HG03571 (cell line): ENCODE measurements around the gene MRPS5.
"Not testable (repeated sequence)": the region's sequence is repeated elsewhere in the genome, so short reads cannot be mapped to it uniquely, and the experiment has no call there.

ENCODE experiments used
- ATAC-seq: cut with Tn5 transposase; IDR thresholded peaks from one replicate; pipeline ENCODE4 v1.9.1; 2021; ENCODE audit not compliant: unreplicated experiment

MRPS5 gene

DNA sequence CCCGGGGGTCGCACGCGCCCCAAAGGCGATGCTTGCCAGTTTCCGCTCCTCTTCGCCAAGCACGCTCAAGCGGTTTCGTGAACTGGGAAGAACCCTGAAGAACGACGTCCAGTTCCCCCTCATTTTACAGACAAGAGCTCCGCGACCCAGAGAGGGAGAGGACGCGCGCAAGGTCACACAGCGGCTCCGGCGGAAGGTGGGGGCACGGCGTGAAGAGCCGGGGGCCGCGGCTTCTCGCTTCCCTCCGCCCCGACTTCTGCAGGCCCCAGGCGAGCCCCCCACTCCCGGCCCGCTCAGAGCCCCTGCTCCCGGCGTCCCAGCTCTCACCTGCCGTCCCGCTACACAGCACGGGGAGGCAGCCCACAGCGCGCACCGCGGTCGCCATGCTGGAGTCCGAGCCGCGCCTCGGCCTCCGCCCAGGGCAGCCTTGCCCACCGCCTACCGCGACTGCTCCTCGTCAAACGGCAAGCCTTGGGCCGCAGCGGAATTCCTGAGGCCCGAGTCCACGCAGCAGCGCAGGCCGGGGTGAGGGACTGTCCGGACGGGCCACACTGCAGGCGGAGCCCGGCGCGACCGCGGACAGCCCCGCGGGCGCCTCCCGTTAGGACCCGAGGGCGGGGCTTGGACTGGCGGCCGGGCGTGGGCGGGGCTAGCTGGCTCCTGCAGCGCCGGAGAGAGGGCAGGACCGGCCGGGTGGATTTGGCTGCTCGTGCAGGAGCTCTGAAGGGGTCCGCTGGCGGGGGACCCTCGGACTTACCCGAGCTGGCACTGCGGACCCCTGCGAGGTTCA lies at the start of gene MRPS5:
Gene MRPS5, minus strand, starts transcription at position 402 of the 790 bp plus-strand sequence. Its CDS starts 17 bp downstream, at position 385.
- ATAC-seq = peak; percentile 93

DNA sequence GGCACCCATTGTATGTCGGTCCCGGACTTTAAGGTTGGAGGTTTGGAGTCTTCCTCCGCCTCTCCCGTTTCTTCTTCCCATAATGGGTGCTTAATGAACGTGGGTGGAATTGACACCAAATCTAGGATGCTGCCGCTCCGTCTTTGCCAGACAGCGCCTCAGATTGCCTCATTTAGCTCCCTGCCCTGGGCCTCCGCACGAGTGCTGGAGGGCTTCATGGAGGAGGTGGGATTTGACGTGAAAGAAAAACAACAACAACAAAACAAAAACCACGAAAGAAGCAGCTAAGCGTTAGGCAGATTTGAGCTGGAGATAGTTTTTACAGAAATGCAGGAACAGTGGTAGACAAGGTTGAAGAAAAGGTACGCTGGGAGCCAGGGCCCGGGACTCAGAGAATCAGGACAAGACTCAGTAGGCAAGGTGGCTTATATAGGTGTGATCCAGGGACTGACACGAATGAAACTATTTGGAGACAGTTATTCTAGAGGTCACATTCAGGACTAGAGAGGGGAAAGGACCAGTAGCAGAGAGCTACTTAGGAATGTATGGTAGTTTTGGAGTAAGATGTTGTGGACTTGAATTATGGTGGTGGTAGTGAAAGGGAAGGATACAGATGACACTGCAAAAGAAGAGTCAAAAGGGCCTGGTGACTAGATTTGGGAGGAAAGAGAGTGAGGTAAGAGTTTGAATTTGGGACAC lies 44.6 kb upstream of the MRPS5 start:
- no peak for ATAC-seq

- peak; percentile 89 for ATAC-seq
Measured at GRCh38 chr2:95165371-95166064, 43.9 kb upstream of the MRPS5 start, which contains the start of gene ZNF2. Gene ZNF2, plus strand, starts transcription at chr2:95165809. Its CDS starts 10,418 bp downstream, at chr2:95176227.

DNA sequence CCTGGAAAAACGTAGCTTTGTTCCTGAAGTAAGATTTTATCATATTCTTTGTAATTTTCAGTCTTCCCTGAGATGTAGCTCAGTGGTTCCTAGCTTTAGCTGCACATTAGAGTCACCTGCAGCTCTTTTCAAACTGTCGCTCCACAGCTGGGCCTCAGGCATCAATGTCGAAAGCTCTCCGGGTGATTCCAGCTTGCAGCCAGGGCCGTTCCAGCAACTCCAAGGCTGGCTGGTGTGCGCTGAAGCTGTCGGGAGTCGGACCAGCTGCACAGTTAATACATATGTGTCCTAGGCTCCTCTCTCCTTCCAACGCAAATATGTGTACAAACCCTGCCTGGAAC lies 43.4 kb upstream of the MRPS5 start:
- ATAC-seq = peak; percentile 4

DNA sequence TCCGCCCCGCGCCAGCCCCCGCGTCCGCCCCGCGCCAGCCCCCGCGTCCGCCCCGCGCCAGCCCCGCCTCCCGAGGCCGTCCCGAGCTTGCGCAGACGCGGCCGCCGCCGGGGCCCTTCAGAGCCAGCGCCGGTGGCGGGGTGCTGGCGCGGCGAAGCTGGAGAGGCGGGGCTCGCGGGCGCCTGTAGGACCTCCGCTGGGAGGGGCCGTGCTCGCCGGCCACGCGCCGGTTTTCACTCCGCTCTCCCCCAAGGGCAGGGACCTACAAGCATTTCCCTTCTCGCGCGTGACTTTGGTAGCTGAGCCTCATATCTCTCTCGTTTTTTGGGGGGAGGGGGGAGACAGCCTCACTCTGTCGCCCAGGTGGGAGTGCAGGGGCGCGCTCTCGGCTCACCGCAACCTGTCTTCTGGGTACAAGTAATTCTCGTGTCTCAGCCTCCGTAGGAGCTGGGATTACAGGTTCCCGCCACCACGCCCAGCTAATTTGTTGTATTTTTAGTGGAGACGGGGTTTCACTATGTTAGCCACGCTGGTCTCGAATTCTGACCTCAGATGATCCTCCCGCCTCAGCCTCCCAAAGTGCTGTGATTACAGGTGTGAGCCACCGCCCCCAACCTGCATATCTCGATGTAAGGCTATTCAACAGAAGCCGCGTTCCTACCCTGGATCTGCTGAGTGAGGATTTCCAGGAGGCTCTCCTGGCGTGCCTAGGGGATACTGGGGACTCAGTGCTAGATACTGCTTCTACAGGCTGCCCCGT lies 38.3 kb upstream of the MRPS5 start, which contains the start of gene ZNF514:
Gene ZNF514, minus strand, starts transcription at position 159 of the 760 bp plus-strand sequence. CDS start 6,595 bp downstream, outside the sequence.
- peak; percentile 88 for ATAC-seq

DNA sequence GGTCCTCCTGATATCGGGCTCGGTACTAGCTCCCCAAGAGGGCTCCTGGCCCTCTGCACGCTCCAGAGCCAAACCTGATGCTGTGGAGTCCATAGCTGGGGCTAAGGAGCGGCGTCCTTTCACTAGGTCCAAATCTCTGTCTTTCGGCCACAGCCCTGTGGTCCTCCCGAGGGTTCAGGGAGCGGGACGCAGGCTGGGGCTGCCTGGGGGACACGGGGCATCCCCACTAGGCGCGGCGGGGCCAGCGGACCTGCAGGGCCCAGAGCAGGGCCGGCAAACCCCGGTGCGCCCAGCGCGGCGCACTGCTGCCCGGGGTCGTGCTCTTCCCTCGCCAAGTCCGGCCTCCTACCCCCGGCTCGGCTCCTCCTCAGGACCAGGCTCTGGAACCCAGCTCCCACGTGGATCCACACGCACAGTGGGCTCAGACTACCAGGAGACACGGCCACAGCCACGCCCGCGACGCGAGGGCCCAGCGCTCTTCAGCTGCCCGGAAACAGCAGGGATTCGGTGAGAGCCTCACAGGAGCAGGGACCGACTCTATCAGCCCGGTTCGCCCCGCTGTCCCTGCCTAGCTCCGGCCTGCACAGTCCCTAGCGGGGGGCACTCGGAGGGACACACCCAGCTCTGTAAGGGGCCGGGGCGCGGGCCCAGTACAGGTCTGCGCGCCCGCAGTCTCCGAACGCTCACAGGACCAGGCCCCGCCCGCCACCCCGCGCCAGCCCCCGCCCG lies 37.4 kb upstream of the MRPS5 start:
- ATAC-seq = peak; percentile 44

DNA sequence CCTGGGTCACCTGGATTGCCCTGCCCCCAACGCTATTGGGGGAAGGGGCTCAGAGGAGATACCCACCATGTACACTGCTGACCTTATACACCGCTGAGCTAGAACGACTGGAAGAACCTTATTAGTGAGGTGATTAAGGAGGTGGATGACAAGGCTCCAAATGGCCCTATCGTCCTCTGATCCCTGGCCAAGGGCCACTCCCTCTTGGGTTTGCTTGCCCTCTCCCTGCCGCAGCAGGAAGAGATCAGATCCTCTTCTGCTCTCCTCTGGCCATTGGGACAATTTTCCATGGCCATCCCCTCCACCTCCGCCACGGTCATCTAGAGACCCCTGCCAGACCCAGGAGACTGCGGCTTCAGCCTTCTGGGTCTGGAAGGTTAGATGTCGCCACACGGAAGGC lies 36.8 kb upstream of the MRPS5 start:
- no peak for ATAC-seq

DNA sequence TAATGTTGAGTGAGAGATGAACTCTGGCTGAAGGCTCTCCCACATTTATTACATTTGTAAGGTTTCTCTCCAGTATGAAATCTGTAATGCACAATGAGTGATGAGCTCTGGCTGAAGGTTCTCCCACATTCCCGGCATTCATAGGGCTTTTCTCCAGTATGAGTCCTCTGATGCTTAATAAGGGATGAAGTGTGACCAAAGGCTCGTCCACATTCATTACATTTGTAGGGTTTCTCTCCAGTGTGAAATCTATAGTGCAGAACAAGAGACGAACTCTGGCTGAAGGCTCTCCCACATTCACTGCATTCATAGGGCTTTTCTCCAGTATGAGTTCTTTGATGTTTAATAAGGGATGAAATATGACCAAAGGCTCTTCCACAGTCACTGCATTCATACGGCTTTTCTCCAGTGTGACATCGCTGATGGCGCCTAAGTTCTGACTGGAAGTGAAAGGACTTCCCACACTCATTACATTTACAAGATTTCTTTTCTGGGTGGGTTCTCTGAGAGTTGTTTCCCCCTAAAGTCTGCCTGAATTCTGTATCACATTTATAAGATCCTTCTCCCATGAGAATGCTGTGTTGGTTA lies 27.9 kb upstream of the MRPS5 start:
- ATAC-seq = no peak

GRCh38 chr2:95143838-95144237 lies 22.2 kb upstream of the MRPS5 start:
- ATAC-seq = no peak

GRCh38 chr2:95138702-95139101 lies 17.1 kb upstream of the MRPS5 start:
- no peak for ATAC-seq

DNA sequence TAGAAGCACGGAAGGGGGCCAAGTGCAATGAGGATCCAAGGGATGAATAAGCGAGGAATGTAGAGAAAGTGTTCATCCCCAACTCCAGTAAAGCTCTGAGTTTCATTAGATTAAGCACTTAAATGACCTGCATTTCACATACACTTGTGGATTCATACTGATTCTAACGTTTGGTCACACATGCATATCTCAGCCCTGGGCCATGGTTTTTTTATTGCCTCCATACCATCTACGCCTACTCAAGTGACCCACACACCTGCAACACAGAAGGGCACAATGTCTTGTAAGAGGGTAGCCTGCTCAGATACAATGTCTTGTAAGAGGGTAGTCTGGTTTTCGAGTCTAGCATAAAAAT lies 566 bp upstream of the MRPS5 start:
- ATAC-seq = peak; percentile 2

DNA sequence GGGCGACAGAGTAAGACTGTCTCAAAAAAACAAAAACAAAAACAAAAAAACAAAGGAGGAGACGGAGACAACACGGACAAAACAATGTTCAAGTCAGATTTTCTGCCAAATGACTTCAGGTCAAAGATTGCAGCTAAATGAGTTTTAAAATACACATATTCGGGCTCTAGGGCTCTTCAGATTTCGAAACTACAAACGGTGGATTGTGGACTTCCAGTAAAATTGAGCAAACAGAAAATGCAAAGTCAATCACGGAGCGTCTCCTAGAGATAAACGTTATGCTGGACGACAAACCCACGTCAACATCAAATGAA lies 558 bp downstream of the MRPS5 start:
- no peak for ATAC-seq

DNA sequence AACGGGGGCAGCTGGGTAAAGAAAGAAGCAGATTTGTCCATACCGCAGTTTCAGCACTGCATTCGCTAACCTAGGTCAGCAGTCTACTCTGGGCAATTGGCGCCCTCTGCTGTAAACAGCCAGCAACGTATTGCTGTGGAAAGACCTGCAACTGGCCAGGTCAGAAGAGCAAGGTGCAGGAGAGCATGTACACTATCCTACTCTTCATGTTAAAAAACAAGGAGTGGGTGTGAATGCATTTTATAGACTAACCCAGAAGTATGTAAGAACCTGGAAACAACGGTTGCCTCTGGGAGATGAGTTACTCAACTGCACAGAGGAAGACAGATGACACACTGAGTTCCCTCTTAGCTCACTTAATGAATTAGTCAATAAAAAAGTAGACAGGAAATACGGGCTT lies 6.2 kb downstream of the MRPS5 start:
- peak; percentile 77 for ATAC-seq

GRCh38 chr2:95113464-95113863 lies 8.1 kb downstream of the MRPS5 start:
- no peak for ATAC-seq

DNA sequence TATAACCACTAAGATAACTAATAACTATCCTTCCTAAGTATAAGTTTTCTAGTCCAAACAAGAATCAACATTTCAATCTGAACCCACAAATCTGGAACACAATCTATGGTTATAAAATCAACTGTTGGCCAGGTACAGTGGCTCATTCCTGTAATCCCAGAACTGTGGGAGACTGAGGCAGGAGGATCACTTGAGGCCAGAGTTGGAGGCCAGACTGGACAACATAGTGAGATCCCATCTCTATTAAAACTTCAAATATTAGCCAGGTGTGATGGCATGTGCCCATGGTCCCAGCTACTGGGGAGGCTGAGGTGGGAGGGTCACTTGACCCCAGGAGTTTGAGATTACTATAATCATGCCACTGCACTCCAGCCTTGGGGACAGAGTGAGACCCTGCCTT lies 11.2 kb downstream of the MRPS5 start:
- no peak for ATAC-seq

- ATAC-seq = no peak
Measured at GRCh38 chr2:95109260-95109659, 12.3 kb downstream of the MRPS5 start.

GRCh38 chr2:95106081-95106480 lies 15.5 kb downstream of the MRPS5 start:
- no peak for ATAC-seq

DNA sequence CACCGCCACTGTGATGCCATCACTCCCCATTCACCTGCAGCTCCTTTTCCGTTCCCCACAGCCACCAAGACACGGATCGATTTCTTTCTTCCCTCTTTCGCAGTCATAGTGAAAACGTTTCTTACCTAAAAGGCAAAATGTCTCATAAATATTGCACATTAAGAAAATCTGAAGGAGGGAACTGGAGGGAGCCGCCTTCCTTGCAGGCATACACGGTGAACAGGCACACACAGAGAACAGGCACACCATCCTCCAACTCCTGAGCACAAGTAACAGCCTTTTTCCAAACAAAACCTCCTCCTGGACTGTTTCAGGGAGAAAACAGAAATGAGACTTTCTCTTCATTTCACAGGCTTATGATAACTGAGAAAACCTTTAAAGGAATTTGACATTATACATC lies 17.0 kb downstream of the MRPS5 start:
- ATAC-seq = no peak

- ATAC-seq = no peak
Measured at GRCh38 chr2:95099910-95100309, 21.7 kb downstream of the MRPS5 start.

GRCh38 chr2:95098273-95098672 lies 23.3 kb downstream of the MRPS5 start:
- ATAC-seq = not testable (repeated sequence)
